NCI-H226 (cell line): Measurements from ENCODE around the gene LY6G5C.
A peak's percentile ranks its signal among the peaks of the same experiment; 100 is the strongest.
"Not testable (repeated sequence)": the region's sequence is repeated elsewhere in the genome, so short reads cannot be mapped to it uniquely, and the experiment has no call there.

Experiments used
- DNase-seq: peaks from one replicate; pipeline ENCODE4 v3.0.0-alpha.2; 2015

LY6G5C gene

DNA sequence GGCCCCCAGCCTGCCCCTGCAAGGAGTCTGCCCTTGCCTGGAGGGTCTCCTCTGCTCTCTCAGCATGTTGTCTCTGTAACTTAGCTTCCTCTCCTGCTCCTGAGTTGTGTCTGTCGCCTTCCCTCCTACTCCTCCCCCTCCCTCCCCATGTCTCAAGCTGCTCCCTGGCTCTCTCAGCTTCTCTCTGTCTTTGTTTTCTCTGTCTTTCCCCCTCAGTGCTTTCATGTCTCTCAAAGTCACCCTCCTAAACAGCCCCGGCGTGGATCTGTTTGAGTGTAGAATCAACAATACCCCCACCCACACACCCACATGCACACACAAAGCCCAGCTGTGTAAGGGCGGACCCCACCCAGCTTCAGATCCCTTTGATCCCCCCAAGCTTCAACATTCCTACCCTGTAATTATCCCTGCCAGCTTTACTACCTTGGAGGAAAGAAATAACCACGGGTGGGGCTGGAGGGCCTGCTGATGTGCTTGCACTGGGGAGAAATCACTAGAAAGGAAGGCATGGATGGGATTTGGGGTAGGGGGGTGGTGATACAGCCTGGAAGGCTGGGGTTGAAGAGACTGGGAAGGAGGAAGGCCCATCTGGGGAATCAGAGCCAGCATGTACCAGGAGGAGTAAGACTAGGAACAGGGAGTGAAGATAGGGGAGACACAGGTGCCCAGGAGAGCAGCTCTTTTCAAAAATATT lies 33.3 kb upstream of the LY6G5C start:
- no peak for DNase-seq

DNA sequence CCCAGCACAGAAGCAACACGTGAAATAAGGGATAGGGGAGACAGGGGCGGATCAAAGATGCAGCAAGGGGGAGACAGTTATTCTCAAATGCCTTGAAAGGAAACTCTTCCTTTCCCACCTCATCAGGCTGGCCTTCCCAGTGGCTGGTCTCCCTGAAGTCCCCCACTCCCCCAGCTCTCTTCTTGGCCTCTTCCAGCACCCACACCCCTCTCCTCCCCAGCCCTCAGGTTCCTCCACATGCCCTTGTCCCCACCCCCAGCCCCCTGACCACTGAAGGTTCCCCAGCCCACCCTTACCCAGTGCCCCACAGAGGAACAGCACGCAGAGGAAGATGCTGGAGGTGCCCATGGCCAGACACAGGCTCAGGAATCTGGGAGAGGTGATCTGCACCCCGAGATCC lies 32.6 kb upstream of the LY6G5C start:
- DNase-seq, result no peak

DNA sequence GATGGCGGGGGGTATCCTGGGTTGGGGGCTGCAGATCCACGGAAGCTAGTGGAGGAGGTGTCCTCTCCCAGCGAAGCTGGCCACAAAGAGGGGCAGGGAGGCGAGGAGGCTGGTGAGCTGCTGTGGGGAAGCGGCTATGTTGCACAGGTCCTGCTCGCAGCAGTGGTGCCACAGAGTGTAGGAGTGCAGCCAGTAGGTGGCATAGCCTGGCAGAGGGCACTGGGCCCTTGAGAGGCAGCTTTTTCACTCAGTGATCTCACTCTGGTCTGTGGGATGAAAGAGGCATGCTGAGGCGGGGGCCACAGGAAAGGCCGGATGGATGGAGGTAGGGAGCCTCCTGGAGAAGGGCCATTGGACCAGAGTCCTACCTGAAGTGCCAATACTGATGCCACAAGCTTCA lies 31.4 kb upstream of the LY6G5C start:
- no peak for DNase-seq

DNA sequence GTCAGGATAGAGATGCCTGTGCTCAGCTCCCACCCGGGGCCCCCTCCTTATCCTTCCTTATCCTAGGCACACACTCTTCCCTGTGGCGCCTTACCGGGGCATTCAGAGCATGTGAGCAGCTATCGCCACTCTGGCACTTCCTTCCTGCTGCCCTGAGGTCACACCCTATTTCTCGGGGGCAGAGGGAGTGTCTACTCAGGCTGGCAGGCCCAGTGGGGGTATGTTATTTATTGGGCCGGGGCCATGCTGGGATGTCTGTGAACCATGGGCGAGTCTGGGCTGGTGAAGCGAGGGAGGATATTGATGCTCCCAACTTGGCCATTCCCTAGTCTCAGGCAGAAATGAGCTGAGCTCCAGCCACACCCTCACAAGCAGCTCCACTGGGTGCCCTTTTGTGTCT lies 30.4 kb upstream of the LY6G5C start:
- DNase-seq, result peak; percentile 32

DNA sequence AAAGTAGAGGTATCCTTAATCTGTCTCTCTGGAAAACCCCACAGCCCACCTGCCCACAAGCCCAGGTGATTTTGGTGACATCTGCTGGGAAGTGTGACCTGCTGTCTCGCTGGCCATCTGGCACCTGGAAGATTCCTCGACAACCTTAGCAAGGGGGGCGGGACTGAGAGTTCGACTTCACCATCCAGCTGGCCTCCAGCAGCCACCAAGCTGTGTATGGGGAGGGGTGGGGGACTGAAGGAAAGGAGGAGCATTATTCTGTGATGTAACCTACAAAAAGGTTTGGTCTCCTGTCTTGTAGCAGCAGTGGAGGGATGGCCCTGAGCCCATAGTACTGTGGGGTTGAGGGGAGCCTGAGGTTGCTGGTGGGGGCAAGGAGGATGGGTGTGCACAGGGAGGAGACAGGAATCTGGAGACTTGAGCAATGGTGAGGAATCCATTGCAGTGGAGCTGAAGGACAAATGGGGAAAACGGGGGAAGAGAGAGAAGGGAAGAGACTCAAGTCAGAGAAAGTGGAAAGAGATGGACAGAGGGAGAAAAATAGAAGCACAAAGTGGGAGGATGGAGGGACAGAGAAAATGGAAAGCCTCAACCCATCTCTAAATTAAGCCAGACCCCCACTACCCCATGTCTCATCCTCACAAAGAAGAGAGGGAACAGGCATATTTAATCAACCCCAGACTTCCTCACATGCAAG lies 29.8 kb upstream of the LY6G5C start:
- DNase-seq, result no peak

DNA sequence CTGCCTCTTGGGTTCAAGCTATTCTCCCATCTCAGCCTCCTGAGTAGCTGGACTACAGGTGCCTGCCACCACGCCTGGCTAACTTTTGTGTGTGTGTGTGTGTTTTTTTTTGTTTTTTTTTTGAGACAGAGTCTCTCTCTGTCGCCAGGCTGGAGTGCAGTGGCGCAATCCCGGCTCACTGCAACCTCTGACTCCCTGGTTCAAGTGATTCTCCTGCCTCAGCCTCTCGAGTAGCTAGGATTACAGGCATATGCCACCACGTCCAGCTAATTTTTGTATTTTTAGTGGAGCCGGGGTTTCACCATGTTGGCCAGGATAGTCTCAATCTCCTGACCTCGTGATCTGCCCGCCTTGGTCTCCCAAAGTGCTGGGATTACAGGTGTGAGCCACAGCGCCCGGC lies 28.3 kb upstream of the LY6G5C start:
- not testable (repeated sequence) for DNase-seq

DNA sequence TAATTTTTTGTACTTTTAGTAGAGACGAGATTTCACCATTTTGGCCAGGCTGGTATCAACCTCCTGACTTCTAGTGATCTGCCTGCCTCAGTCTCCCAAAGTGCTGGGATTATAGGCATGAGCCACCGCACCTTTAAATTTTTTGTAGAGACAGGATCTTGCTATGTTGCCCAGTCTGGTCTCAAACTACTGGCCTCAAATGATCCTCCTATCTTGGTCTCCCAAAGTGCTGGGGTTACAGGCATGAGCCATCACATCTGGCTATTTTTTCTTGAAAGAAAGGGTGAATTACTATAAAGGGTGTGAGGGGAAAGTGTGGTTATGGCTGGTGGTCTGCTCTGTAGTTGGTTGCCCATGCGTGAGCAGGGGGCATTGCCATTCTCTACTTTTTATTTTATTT lies 27.4 kb upstream of the LY6G5C start:
- DNase-seq, result no peak

DNA sequence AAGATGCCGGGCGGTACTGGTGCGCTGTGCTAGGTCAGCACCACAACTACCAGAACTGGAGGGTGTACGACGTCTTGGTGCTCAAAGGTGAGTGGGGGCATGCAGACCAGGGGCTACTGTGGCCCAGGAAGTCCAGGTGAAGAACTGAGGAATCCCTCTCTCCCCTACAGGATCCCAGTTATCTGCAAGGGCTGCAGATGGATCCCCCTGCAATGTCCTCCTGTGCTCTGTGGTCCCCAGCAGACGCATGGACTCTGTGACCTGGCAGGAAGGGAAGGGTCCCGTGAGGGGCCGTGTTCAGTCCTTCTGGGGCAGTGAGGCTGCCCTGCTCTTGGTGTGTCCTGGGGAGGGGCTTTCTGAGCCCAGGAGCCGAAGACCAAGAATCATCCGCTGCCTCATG lies 26.8 kb upstream of the LY6G5C start:
- DNase-seq, result no peak

DNA sequence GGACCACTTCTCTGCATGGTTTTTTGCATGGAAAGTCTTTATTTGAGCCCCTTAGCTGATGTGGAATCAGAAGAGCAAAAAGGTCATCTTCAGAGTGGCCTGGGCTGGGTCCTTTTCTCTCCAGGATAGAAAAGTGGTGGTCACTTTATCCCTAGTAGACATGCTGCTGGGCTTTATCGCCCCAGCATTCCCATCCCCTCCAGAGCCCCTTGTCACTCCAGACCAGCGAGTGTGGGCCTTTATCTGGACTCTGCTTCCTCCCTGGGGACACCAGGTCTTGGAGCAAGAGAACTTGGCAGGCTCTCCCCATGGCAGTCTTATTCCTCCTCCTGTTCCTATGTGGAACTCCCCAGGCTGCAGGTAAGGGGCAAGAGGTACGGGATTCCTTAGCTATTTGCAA lies 25.7 kb upstream of the LY6G5C start, which contains the start of gene LY6G6F:
LY6G6F (plus strand) TSS at position 268 of the 400 bp plus-strand sequence; CDS start at position 309, 41 bp downstream.
- no peak for DNase-seq

DNA sequence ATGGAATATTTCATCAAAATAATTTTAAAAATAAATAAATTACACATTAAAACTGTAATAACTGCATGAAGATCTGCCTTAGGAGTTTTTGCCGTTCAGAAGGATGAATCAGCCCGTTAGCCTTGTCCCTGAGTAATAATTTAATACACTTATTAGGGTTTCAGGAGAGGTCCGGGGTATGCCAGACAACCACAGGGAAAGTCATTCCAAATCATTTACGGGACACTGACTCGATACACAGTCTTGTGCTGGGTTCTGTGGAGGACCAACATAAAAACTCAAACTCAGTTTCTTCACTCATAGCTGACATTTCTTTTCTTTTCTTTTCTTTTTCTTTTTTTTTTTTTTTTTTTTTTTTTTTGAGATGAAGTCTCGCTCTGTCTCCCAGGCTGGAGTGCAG lies 25.1 kb upstream of the LY6G5C start:
- no peak for DNase-seq

DNA sequence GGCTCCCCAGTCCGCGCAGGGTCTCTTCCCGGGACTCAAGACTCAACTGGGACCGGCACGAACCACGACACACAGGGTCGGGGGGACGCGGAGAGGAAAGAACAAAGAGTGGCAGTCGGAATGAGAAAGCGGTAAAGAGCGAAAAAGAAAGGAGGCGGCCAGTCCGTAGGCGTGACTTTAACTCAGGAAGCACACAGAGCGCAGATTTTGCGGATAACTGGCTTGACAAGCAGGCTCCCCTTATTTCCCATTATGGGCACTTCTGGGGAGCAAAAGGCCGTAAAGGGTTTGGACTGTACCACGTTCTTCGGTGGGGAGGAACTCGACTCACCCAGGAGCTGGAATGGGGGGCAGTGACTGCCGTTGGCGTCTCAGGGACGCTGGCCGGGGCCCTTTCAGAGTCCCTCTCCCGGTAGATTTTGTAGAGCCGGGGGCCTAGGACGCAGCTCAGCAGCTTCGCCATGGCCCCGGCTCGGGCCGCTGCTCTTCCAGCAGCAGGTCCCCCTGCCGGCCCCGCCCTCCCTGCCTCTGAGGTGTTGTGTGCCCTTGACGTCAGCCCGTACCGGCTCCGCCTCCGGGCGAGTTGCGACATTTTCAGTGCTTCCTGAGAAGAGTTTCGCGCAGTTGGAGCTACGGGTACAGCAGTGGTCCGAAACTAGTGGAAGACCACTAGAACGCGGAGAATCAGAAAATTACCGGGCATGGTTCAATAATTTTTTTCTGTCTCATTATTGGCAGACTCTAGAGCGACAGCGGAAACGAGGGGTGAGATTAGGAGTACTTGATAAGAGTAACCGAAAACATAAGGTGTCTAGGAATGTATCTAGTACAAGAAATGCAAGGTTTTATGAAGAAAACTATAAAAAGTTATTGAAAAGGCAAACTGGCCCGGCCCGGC lies 22.2 kb upstream of the LY6G5C start, which contains the start of gene ABHD16A:
ABHD16A (minus strand) TSS at position 506 of the 898 bp plus-strand sequence; CDS start at position 463, 43 bp downstream.
- DNase-seq, result peak; percentile 98

DNA sequence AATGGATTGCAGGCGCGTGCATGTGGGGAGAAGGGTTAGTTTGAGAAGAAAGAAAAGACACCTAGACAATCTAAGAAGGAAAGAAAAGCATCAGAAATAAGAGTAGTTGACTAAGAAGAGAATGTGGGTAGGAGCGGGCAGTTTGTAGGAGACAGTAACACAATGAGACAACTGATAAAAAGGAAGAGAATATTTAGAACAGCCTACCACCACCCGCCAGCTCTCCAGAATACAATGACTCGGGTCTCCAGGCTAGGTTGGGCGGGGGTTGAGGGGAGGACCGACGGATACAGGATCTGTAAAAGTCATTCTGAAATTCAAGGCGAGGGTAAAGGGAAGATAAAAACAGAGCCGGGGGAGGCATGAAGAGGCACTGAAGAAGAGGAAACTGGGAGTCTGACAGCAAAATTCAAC lies 21.5 kb upstream of the LY6G5C start:
- DNase-seq, result no peak

DNA sequence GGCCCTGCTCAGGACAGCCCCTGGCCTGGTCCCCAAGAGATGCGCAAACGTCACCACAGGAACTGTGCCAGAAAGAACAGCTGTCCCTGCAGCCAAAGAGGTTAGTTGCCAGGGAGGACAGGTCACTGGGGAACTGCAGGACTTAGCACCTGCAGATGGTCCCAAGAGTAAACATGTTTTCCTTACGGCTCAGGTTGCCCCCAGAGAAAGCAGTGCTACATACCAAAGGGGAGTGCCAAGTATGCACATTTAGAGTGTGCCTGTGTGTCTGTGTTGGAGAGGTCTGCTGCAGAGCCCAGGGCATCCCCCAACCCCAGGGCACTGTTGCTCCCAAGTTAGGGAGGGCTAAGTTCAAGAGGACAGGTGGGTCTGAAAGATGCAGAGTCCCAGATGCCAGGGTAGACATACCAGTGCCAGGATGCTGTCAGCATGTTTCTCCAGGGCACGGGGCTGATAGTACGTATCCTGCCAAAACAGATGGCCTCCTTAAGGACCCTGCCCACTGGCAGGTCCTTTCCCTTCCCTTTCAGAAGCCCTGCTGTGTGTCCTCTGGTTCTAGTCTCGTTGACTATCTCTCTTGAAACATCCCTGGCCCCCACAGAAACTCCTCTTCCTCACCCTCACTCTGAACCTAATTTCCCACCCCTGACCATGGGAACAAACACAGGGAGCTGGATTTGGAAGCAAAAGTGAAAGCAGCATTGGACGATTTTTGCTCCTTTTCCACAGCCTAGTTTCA lies 21.0 kb upstream of the LY6G5C start:
- no peak for DNase-seq

DNA sequence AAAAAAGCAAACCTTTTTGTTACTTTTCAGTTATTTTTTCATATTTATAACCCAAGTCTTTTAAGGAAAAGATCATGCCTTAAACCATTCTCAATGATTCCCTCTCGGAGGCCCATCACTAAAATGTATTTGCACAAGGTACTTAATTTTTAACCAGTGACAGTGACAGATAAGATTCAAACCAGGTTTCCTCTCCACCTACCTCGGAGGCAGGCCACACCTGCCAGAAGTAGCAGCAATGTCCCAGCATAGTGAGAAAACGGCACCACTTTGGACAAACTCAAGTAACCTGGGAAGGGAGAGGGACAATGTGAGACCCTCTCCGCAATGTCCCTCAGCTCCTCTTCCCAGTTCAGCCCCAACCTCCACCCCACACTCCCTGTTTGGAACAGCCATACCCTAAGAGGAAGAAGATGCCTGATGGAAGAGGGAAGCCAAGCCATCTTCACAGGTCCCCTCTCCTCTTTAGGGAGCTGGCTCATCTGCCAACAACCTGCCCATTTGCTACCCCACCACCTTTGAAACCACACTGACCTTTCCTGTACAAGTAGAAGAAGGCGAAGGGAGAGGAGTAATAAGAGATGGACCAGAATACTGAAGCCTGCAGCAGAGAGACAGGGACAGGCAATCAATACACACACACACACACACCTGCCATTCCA lies 20.0 kb upstream of the LY6G5C start:
- DNase-seq, result no peak

DNA sequence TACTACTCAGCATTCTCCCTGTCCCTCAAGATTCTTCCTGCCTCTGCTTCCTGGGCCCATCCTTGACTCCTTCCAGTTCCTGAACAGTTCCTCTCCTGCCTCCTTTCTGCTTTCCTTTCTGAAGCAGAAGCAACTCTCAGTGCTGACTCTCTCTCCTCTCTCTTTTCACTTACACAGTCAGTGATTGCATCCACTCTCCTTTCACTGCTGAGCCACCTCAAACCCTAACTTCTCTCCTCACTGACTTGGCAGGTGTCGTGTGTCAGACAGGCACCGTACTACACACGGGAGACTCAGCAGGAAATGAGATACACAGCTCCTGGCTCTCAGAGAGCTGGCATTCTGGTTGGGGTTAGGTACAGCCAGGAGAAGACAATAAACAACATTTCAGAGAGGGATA lies 16.7 kb upstream of the LY6G5C start:
- no peak for DNase-seq

DNA sequence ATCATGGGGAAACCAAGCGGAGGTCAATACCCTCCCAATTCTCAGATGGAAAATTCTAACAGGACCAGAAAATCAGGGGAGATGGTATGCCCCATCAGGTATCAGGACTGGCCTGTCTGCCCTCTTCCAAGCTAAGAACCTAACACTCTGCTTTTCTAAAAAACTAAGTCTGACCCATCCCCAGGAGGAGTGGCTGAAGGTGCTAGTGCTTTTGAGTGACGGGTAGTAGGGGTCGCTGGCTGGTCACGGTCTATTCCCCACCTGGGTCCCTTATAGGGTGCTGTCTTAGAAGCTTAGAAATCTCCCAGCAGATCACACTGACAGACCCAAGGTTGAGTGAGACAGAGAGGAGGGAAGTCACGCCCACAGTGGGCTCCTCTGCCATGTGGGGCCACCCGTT lies 12.7 kb upstream of the LY6G5C start:
- DNase-seq, result no peak

DNA sequence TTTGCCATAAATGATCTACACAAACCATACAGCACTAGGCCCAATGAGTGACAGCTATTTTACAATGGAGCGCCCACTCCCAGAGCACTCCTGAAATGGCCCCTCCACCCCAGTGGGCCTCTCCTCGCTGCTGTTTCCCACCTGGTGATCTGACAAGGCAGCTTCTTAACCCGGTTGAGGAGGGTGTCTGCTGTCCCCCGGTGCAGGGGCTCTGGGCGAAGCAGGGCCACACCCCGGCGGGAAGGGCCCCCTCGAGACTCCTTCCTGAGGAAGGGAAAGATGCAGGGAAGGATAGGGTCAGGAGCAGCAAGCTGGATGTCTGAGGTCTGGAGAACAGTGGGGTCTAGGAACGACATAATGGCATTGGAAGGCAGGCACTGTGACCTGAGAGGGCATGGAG lies 12.0 kb upstream of the LY6G5C start:
- DNase-seq, result no peak

DNA sequence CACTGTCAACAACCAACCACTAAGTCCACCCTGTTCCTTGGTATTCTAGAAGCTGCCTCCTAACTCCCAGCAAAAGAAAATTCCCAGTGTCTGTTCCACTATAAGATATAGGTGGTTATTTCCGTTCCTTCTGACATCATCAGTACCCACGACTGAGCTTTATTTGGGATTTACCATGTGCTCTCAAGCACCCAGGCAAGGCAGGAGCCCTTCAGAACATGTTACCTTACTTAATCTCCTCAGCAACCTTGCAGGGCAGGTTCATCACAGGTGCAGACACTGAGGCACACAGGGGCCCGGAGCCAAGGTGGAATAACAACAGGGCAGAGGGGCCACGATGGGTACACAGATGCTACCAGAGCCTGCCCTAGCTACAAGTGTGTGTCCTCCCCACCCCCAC lies 11.5 kb upstream of the LY6G5C start:
- no peak for DNase-seq

DNA sequence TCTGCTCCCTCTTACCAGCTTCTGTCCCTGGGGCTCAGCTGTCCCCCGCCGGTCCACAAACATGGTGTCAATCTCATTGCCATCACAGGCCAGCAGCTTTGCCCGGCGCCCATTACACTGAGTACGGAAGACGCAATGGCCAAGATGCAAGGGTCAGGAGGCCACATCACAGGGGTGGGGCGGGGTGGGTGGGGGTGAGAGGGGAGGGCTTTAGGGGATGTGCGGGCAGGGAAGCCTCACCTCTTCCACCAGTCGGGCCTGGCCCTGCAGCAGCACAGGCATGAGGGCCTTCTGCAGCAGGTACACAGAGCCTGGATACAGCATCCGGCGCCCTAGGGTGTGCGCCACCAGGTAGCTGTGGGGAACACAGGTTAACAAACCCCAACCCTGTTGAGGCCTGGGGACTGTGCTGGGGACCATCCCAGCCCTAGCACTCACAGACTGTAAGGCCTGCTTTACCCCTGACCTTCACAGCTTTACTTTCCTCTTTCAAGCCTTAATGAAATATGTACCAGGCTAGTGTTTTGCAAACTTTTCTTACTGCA lies 10.8 kb upstream of the LY6G5C start:
- DNase-seq, result no peak

DNA sequence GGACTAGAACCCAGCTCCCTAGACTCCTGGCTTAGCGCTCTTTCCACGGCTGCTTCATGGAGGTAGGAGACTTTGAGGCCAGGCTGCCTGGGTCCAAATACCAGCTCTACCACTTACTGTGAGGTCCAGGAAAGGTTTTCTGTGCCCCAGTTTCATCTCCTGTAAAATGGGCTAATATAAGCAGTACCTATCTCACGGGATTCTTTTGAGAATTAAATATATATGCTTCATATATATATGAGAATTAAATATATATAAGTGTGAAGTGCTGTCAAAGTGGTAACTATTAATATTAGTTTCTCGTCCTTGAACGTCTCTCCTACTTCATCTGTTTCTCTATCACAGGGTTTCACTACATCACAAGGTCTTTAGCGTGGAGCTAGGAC lies 10.2 kb upstream of the LY6G5C start:
- DNase-seq, result no peak

DNA sequence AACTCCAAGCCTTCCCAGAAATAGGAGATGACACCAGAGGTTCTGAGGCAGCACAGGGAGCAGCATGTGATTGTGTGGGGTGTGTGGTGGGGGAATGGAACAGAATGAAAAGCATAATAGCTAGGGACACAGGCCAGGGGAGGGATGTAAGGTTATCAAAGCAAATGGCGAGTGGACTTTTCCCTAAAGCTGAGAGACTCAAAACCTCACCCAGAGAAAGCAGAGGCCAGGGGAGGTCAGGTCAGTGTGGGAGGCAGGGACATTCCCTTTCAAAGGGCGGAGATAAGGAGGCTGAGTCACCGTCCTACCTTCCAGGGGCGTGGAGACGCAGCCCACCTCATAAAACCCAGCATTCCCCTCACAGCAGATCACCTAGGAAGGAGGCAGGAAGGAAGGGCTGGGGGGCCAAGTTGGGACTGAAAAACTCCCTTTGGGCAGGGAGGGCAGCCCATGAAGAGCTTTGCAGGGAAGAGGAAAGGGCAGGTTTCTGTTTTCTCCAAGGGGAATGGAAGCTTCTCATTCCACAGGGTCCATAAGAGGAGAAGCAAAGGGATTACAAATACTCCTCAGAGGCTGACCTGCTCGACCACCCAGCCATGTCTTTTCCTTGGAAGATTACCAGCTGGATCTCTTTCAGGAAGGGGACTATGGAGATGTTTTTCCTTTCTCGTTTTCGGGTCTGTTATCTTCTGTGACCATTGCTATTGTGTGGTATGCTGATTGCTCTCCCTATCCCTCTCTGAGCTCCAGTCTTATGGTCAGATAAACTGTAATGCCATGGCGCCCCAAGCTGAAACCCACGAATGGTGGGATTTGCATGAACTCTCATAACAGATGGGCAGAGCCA lies 9.6 kb upstream of the LY6G5C start:
- peak; percentile 86 for DNase-seq
